ENCODE data around the gene CERS4.

DNA sequence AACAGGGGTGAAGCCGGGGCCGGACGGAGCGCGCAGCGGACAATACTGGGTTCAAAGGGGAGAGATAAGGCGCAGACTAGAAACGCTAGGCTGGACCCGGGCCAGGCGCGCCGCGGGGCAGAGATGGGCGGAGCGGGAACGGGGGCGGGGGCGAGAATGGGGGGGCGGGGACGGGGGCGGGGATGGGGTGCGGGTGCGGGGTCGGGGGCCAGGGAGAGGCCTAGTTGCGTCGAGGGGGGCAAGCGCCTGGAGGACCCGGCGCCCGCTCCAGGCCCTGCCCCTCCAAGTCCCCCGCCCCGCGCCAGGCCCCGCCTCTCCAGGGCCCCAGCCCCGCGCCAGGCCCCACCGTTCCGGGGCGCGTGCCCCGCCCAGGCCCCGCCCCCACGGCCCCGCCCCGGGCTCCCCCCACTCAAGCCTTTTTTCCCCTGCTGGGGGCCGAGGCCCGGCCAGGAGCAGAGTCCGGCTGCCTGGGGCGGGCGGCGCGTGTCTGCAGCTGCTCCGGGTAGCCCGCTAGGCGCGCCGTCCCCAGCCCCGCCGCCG is at the start of gene CERS4:
- TF ChIP-seq, protein P1, sequence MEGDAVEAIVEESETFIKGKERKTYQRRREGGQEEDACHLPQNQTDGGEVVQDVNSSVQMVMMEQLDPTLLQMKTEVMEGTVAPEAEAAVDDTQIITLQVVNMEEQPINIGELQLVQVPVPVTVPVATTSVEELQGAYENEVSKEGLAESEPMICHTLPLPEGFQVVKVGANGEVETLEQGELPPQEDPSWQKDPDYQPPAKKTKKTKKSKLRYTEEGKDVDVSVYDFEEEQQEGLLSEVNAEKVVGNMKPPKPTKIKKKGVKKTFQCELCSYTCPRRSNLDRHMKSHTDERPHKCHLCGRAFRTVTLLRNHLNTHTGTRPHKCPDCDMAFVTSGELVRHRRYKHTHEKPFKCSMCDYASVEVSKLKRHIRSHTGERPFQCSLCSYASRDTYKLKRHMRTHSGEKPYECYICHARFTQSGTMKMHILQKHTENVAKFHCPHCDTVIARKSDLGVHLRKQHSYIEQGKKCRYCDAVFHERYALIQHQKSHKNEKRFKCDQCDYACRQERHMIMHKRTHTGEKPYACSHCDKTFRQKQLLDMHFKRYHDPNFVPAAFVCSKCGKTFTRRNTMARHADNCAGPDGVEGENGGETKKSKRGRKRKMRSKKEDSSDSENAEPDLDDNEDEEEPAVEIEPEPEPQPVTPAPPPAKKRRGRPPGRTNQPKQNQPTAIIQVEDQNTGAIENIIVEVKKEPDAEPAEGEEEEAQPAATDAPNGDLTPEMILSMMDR (IDR thresholded peaks at IDR 0.05) = peak in 1 of 5 experiments; percentile 14
- TF ChIP-seq POLR2A (IDR thresholded peaks at IDR 0.05) = peak in 1 of 2 donors; percentile 59

All from tibial nerve (tissue), 3 donors.